D721Med (cell line): ENCODE data around the gene FLNB.

ENCODE experiments used
- DNase-seq: peaks from one replicate; pipeline ENCODE4 v3.0.0; 2011; ENCODE audit warnings: low spot score; ENCODE audit not compliant: insufficient read length
- FAIRE-seq: peaks from 2 replicates; lab custom pipeline; 2011; peaks lifted over from hg19 to GRCh38; lab: Jason Lieb, UNC
- CTCF ChIP-seq: IDR thresholded peaks from 2 replicates; pipeline ENCODE4 v1.5.1; 2012; ENCODE audit warnings: mild to moderate bottlenecking, control low read depth; ENCODE audit not compliant: insufficient read depth; ENCODE audit errors: missing control alignments

The FLNB gene

GRCh38 chr3:58035524-58036255 is 27.5 kb downstream of the FLNB start:
- FAIRE-seq (no peak), DNase-seq (no peak)

GRCh38 chr3:58036293-58037032 is 28.2 kb downstream of the FLNB start:
- no peak for FAIRE-seq

More at GRCh38 chr3:58035524-58036255, 27.5 kb downstream of the FLNB start:
- no peak for TF ChIP-seq CTCF

GRCh38 chr3:58037141-58037910 is 29.1 kb downstream of the FLNB start:
- FAIRE-seq (no peak), DNase-seq (no peak)
- no peak for TF ChIP-seq CTCF

More at GRCh38 chr3:58036293-58037032, 28.2 kb downstream of the FLNB start:
- TF ChIP-seq CTCF, result no peak
- DNase-seq, result no peak

- FAIRE-seq (no peak), DNase-seq (no peak)
- no peak for TF ChIP-seq CTCF
These were observed 30.6 kb downstream of the FLNB start for GRCh38 chr3:58038675-58039292.

GRCh38 chr3:58039601-58040000 is 31.4 kb downstream of the FLNB start:
- DNase-seq (no peak), FAIRE-seq (no peak)
- TF ChIP-seq CTCF, result no peak

GRCh38 chr3:58041182-58041825 is 33.1 kb downstream of the FLNB start:
- no peak for DNase-seq
- FAIRE-seq, result no peak
- no peak for TF ChIP-seq CTCF
